ENCODE results near the gene DDX41. TPM values are rescaled to one million over a fixed set of nuclear protein-coding genes. Genes with fewer than 3 reads are reported as not detected.

The DDX41 gene
- total RNA-seq, 6 donors from 2014 or later = 82.0 to 150 (median 91.9) TPM

- no peak overlapping the region for H3K4me3 ChIP-seq
- peaks cover 4 to 57% (median 33%) of the 10 kb centered on the region in 4 donors for H3K36me3 ChIP-seq
- TF ChIP-seq POLR2AphosphoS5 (IDR thresholded peaks at IDR 0.05) = no peak
- TF ChIP-seq POLR2A (IDR thresholded peaks at IDR 0.05) = no peak
- TF ChIP-seq CTCF (IDR thresholded peaks at IDR 0.05) = no peak
- no peak for TF ChIP-seq EP300 (IDR thresholded peaks at IDR 0.05)
- DNase-seq (no peak), ATAC-seq (ENCODE audit: low FRiP score in 2 of 2) (no peak)
- no peaks in the 10 kb centered on the region for H3K9me3 ChIP-seq
- peaks cover 18 to 21% (median 19%) of the 10 kb centered on the region in 4 donors for H3K4me1 ChIP-seq
- 95 to 98% methylated on average over 8 to 9 of the region's 9 CpGs for WGBS, 2 donors
- H3K27ac ChIP-seq = no peak overlapping the region
- no peaks in the 10 kb centered on the region for H3K27me3 ChIP-seq
These were observed 33.7 kb downstream of the DDX41 start for GRCh38 chr5:177483042-177483441.

GRCh38 chr5:177482359-177482795 lies 34.4 kb downstream of the DDX41 start:
- Histone ChIP-seq H3K4me3 (no peak overlapping the region), H3K9me3 (no peaks in the 10 kb centered on the region), H3K36me3 (peaks cover 0 to 51% (median 27%) of the 10 kb centered on the region in 4 donors), H3K4me1 (peaks cover 18 to 24% (median 20%) of the 10 kb centered on the region in 4 donors), H3K27ac (no peak overlapping the region), H3K27me3 (no peaks in the 10 kb centered on the region)
- ATAC-seq (ENCODE audit: low FRiP score in 2 of 2) (no peak), DNase-seq (no peak)
- TF ChIP-seq CTCF (IDR thresholded peaks at IDR 0.05) (no peak), POLR2AphosphoS5 (IDR thresholded peaks at IDR 0.05) (no peak), POLR2A (IDR thresholded peaks at IDR 0.05) (no peak)
- WGBS, 2 donors = 93 to 97% methylated on average over 10 of the region's 10 CpGs

GRCh38 chr5:177479774-177480173 lies 37.0 kb downstream of the DDX41 start:
- Histone ChIP-seq H3K27me3 (no peaks in the 10 kb centered on the region), H3K27ac (peak overlapping the region; percentile 53 to 71 (median 66)), H3K9me3 (no peaks in the 10 kb centered on the region), H3K4me3 (no peak overlapping the region), H3K36me3 (peaks cover 0 to 28% (median 15%) of the 10 kb centered on the region in 4 donors), H3K4me1 (peaks cover 18 to 25% (median 23%) of the 10 kb centered on the region in 4 donors)
- DNase-seq (no peak), ATAC-seq (ENCODE audit: low FRiP score in 2 of 2) (peak in 1 of 2 donors; percentile 25)
- WGBS, 2 donors = 68 to 77% methylated on average over 14 of the region's 14 CpGs
- TF ChIP-seq POLR2AphosphoS5 (IDR thresholded peaks at IDR 0.05) = no peak
- no peak for TF ChIP-seq POLR2A (IDR thresholded peaks at IDR 0.05)
- no peak for TF ChIP-seq EP300 (IDR thresholded peaks at IDR 0.05)
- TF ChIP-seq CTCF (IDR thresholded peaks at IDR 0.05) = no peak

- DNase-seq (peak in 1 of 2 donors; percentile 86), ATAC-seq (ENCODE audit: low FRiP score in 2 of 2) (peak; percentile 69 to 71)
- WGBS, 2 donors = 30 to 34% methylated on average over 18 of the region's 18 CpGs
- TF ChIP-seq POLR2A (IDR thresholded peaks at IDR 0.05) = peak in 1 of 4 donors; percentile 6
- TF ChIP-seq POLR2AphosphoS5 (IDR thresholded peaks at IDR 0.05) = peak in 1 of 2 donors; percentile 43
- TF ChIP-seq EP300 (IDR thresholded peaks at IDR 0.05) = no peak
- Histone ChIP-seq H3K4me1 (peaks cover 18 to 29% (median 24%) of the 10 kb centered on the region in 4 donors), H3K27me3 (no peaks in the 10 kb centered on the region), H3K27ac (peak overlapping the region; percentile 53 to 71 (median 66)), H3K9me3 (no peaks in the 10 kb centered on the region), H3K4me3 (no peak overlapping the region), H3K36me3 (peaks cover 0 to 24% (median 14%) of the 10 kb centered on the region in 4 donors)
These were observed 37.8 kb downstream of the DDX41 start for GRCh38 chr5:177478711-177479646.
